Immature natural killer cell (primary cell): ENCODE data around the gene PUS7L. TPM values are rescaled to one million over a fixed set of nuclear protein-coding genes. Genes with fewer than 3 reads are reported as not detected.
"Not testable (repeated sequence)": the region's sequence is repeated elsewhere in the genome, so short reads cannot be mapped to it uniquely, and the experiment has no call there.

Experiments
- DNase-seq, 3 donors: peaks; one replicate each; pipeline ENCODE4 v3.0.0; 2022; ENCODE audit warnings: mixed read lengths in 1 of 3
- H3K27ac Mint-ChIP-seq, 6 donors: one replicate each; pipeline ENCODE4 v1.8.0; 2020; ENCODE audit warnings: mixed read lengths in 6 of 6, mild to moderate bottlenecking in 5 of 6, inconsistent platforms in 4 of 6, moderate library complexity in 3 of 6
- H3K27me3 Mint-ChIP-seq, 3 donors: one replicate each; pipeline ENCODE4 v1.8.0; 2020 to 2021; ENCODE audit warnings: low read depth in 3 of 3, mild to moderate bottlenecking in 3 of 3, mixed read lengths in 3 of 3, moderate library complexity in 3 of 3, inconsistent platforms in 1 of 3
- H3K36me3 Mint-ChIP-seq, 3 donors: one replicate each; pipeline ENCODE4 v1.8.0; 2020; ENCODE audit warnings: mixed read lengths in 3 of 3, inconsistent platforms in 2 of 3, mild to moderate bottlenecking in 2 of 3
- H3K4me1 Mint-ChIP-seq, 2 donors: one replicate each; pipeline ENCODE4 v1.8.0; 2020; ENCODE audit warnings: inconsistent platforms in 2 of 2, mild to moderate bottlenecking in 2 of 2, mixed read lengths in 2 of 2, moderate library complexity in 1 of 2
- H3K4me3 Mint-ChIP-seq, 5 donors: one replicate each; pipeline ENCODE4 v1.8.0; 2020; ENCODE audit warnings: mild to moderate bottlenecking in 5 of 5, mixed read lengths in 5 of 5, inconsistent platforms in 3 of 5, moderate library complexity in 3 of 5
- H3K9me3 Mint-ChIP-seq, 6 donors: one replicate each; pipeline ENCODE4 v1.8.0; 2020; ENCODE audit warnings: mild to moderate bottlenecking in 6 of 6, mixed read lengths in 6 of 6, inconsistent platforms in 4 of 6, moderate library complexity in 3 of 6
- polyA plus RNA-seq, 3 donors: library from polyadenylated mRNA; unstranded; fragments of 300-500 nt; fragmentation: Illumina TruSeq; gene quantifications; one replicate each; pipeline ENCODE4 v1.2.3, GENCODE V29; 2021

The PUS7L gene
- polyA plus RNA-seq, 3 donors from 2014 or later: 13.5 to 42.1 (median 35.9) TPM

- no peaks in the 10 kb centered on the region for H3K9me3 Mint-ChIP-seq
- peaks cover 32 to 42% of the 10 kb centered on the region in 2 donors for H3K4me1 Mint-ChIP-seq
- DNase-seq: no peak
- no peak overlapping the region for H3K4me3 Mint-ChIP-seq
- H3K27ac Mint-ChIP-seq: no peak overlapping the region
- H3K27me3 Mint-ChIP-seq: no peaks in the 10 kb centered on the region
- peaks cover 6 to 23% (median 14%) of the 10 kb centered on the region in 3 donors for H3K36me3 Mint-ChIP-seq
Observed at GRCh38 chr12:43766291-43766690, 7.7 kb upstream of the PUS7L start.

DNA sequence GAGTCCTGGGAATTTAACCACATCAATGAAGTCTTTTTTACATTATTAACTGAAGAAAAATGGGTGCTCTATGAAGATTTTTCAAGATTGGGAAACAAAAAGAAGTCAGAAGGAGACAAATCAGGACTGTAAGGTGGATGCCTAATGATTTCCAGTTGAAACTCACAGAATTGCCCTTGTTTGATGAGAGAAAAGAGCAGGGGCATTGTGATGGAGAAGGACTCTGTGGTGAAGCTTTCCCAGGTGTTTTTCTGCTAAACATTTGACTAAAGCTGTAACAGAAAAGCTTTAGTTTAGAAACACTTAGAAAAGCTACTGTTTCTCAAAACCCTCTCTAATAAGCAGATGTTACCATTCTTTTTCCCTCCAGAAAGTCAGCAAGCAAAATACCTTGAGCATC, 5.9 kb upstream of the PUS7L start:
- Mint-ChIP-seq H3K27me3 (peaks cover 0 to 3% (median 0%) of the 10 kb centered on the region in 3 donors), H3K9me3 (no peaks in the 10 kb centered on the region), H3K4me1 (peaks cover 42 to 46% of the 10 kb centered on the region in 2 donors), H3K4me3 (no peak overlapping the region), H3K27ac (peak overlapping the region in 1 of 6 donors; percentile 7), H3K36me3 (peaks cover 0 to 8% (median under 1%) of the 10 kb centered on the region in 3 donors)
- no peak for DNase-seq

GRCh38 chr12:43763769-43764168, 5.2 kb upstream of the PUS7L start:
- H3K4me1 Mint-ChIP-seq: peaks cover 49 to 53% of the 10 kb centered on the region in 2 donors
- H3K4me3 Mint-ChIP-seq: no peak overlapping the region
- peaks cover 0 to 6% (median 0%) of the 10 kb centered on the region in 3 donors for H3K36me3 Mint-ChIP-seq
- peak overlapping the region in 3 of 6 donors; percentile 4 to 66 (median 65) for H3K27ac Mint-ChIP-seq
- no peak for DNase-seq
- no peaks in the 10 kb centered on the region for H3K9me3 Mint-ChIP-seq
- H3K27me3 Mint-ChIP-seq: peaks cover 5 to 9% (median 6%) of the 10 kb centered on the region in 3 donors

GRCh38 chr12:43762596-43762995, 4.0 kb upstream of the PUS7L start:
- Mint-ChIP-seq H3K36me3 (no peaks in the 10 kb centered on the region), H3K4me3 (peak overlapping the region in 2 of 5 donors; percentile 4 to 59), H3K4me1 (peaks cover 59 to 64% of the 10 kb centered on the region in 2 donors), H3K27me3 (peaks cover 7 to 18% (median 13%) of the 10 kb centered on the region in 3 donors), H3K27ac (peak overlapping the region in 3 of 6 donors; percentile 23 to 46 (median 39)), H3K9me3 (no peaks in the 10 kb centered on the region)
- no peak for DNase-seq

GRCh38 chr12:43761500-43761899, 2.9 kb upstream of the PUS7L start:
- peaks cover 7 to 20% (median 13%) of the 10 kb centered on the region in 3 donors for H3K27me3 Mint-ChIP-seq
- peak overlapping the region; percentile 33 to 70 (median 64) for H3K27ac Mint-ChIP-seq
- H3K4me1 Mint-ChIP-seq: peaks cover 65 to 70% of the 10 kb centered on the region in 2 donors
- no peaks in the 10 kb centered on the region for H3K9me3 Mint-ChIP-seq
- H3K4me3 Mint-ChIP-seq: peak overlapping the region; percentile 46 to 98 (median 59)
- H3K36me3 Mint-ChIP-seq: no peaks in the 10 kb centered on the region
- DNase-seq: no peak

- peak overlapping the region; percentile 98 to 100 (median 100) for H3K27ac Mint-ChIP-seq
- peaks cover 7 to 20% (median 13%) of the 10 kb centered on the region in 3 donors for H3K27me3 Mint-ChIP-seq
- peak overlapping the region; percentile 96 to 98 (median 98) for H3K4me3 Mint-ChIP-seq
- H3K36me3 Mint-ChIP-seq: no peaks in the 10 kb centered on the region
- DNase-seq: no peak
- H3K9me3 Mint-ChIP-seq: no peaks in the 10 kb centered on the region
- H3K4me1 Mint-ChIP-seq: peaks cover 72 to 75% of the 10 kb centered on the region in 2 donors
Observed at GRCh38 chr12:43760396-43760795, 1.8 kb upstream of the PUS7L start.

DNA sequence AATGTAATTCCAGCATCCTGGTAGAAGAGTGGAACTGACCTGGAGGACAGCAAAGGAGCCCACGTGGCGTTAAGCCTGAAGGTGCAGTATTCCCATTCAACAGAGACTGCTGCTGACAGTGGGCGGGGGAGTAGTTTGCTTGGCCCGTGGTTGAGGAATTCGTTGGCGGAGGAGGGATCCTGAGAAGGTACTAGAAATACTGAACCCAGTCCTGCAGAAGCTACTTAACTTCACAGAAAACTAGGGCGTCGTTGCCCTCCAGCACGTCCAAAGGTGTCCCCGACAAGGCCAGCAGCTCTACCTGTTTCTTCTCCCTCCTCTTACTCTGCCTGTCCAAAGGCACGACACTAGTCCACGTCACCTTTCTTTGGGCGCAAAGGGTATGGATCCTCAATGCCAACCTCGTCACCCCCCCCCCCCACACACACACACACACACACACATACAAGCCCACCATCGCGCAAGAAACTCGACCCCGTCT, 303 bp downstream of the PUS7L start:
- peaks cover 7 to 20% (median 13%) of the 10 kb centered on the region in 3 donors for H3K27me3 Mint-ChIP-seq
- no peak for DNase-seq
- H3K36me3 Mint-ChIP-seq: peaks cover 10 to 19% (median 14%) of the 10 kb centered on the region in 3 donors
- peak overlapping the region; percentile 96 to 98 (median 98) for H3K4me3 Mint-ChIP-seq
- no peaks in the 10 kb centered on the region for H3K9me3 Mint-ChIP-seq
- H3K27ac Mint-ChIP-seq: peak overlapping the region; percentile 98 to 100 (median 100)
- peaks cover 64 to 90% of the 10 kb centered on the region in 2 donors for H3K4me1 Mint-ChIP-seq

GRCh38 chr12:43754015-43754414, 4.6 kb downstream of the PUS7L start:
- Mint-ChIP-seq H3K4me1 (peaks cover 27 to 69% of the 10 kb centered on the region in 2 donors), H3K4me3 (no peak overlapping the region), H3K27ac (no peak overlapping the region), H3K27me3 (peaks cover 3 to 13% (median 9%) of the 10 kb centered on the region in 3 donors), H3K9me3 (peaks cover 0 to 2% (median 0%) of the 10 kb centered on the region in 6 donors), H3K36me3 (peaks cover 19 to 36% (median 25%) of the 10 kb centered on the region in 3 donors)
- DNase-seq: no peak

GRCh38 chr12:43751360-43751759, 7.2 kb downstream of the PUS7L start:
- not testable (repeated sequence) for DNase-seq, H3K4me3 Mint-ChIP-seq, H3K27me3 Mint-ChIP-seq, H3K27ac Mint-ChIP-seq, H3K9me3 Mint-ChIP-seq
- Mint-ChIP-seq H3K4me1 (peaks cover 6 to 48% of the 10 kb centered on the region in 2 donors), H3K36me3 (peaks cover 25 to 40% (median 25%) of the 10 kb centered on the region in 3 donors)

DNA sequence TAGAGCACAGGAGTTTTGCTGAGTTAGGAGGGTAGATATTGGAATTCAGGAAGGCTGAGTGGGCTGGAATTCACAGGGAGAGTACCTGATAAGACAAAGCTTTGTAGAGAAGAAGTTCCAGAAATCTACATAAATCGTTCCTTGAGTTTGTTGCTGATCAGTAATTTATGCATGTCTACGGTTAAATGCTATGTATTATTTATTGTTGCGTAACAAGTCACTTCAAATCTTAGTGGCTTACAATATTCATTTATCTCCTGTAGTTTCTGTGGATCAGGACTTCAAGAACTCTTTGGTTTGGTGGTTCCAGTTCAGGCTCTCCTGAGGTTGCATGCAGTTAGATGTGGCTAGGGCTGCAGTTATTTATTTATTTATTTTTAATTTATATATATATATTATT, 7.8 kb downstream of the PUS7L start:
- Mint-ChIP-seq H3K27me3 (no peaks in the 10 kb centered on the region), H3K4me3 (no peak overlapping the region), H3K36me3 (peaks cover 25 to 45% (median 28%) of the 10 kb centered on the region in 3 donors), H3K27ac (no peak overlapping the region), H3K4me1 (peaks cover 5 to 44% of the 10 kb centered on the region in 2 donors), H3K9me3 (peaks cover 0 to 2% (median 0%) of the 10 kb centered on the region in 6 donors)
- no peak for DNase-seq

DNA sequence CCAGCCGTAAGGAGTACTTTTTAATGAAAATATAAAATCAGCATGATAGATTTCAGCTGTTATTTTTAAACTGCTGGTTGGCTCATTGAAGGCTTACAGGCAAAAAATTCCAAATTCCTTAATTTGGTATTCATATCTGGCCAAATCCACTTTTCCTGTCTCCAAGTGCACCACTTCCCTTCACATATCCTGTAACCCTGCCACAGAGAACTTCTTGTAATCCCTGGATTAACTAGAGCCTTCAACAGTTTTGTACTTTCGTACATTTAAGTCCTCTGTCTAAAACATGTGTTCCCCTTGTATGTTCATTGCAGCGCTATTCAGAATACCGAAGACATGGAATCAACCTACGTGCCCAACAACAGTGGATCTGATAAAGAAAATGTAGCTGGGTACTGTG, 9.6 kb downstream of the PUS7L start:
- no peak for DNase-seq
- peaks cover 31 to 50% (median 34%) of the 10 kb centered on the region in 3 donors for H3K36me3 Mint-ChIP-seq
- peaks cover 0 to 2% (median 0%) of the 10 kb centered on the region in 6 donors for H3K9me3 Mint-ChIP-seq
- no peak overlapping the region for H3K4me3 Mint-ChIP-seq
- H3K27me3 Mint-ChIP-seq: no peaks in the 10 kb centered on the region
- H3K27ac Mint-ChIP-seq: peak overlapping the region in 1 of 6 donors; percentile 19
- H3K4me1 Mint-ChIP-seq: peaks cover 5 to 26% of the 10 kb centered on the region in 2 donors

GRCh38 chr12:43744826-43745225, 13.8 kb downstream of the PUS7L start:
- Mint-ChIP-seq H3K4me3 (no peak overlapping the region), H3K27me3 (no peaks in the 10 kb centered on the region), H3K27ac (no peak overlapping the region), H3K36me3 (peaks cover 25 to 55% (median 49%) of the 10 kb centered on the region in 3 donors), H3K9me3 (no peaks in the 10 kb centered on the region), H3K4me1 (no peaks in the 10 kb centered on the region)
- DNase-seq: no peak

- H3K27me3 Mint-ChIP-seq: no peaks in the 10 kb centered on the region
- no peak overlapping the region for H3K4me3 Mint-ChIP-seq
- peaks cover 33 to 63% (median 58%) of the 10 kb centered on the region in 3 donors for H3K36me3 Mint-ChIP-seq
- no peaks in the 10 kb centered on the region for H3K4me1 Mint-ChIP-seq
- no peak for DNase-seq
- H3K27ac Mint-ChIP-seq: no peak overlapping the region
- H3K9me3 Mint-ChIP-seq: no peaks in the 10 kb centered on the region
Observed at GRCh38 chr12:43742106-43742505, 16.5 kb downstream of the PUS7L start.

GRCh38 chr12:43740511-43741100, 18.0 kb downstream of the PUS7L start:
- Mint-ChIP-seq H3K9me3 (no peaks in the 10 kb centered on the region), H3K36me3 (peaks cover 44 to 67% (median 61%) of the 10 kb centered on the region in 3 donors)

More at GRCh38 chr12:43740511-43741100, 18.0 kb downstream of the PUS7L start:
- Mint-ChIP-seq H3K4me3 (no peak overlapping the region), H3K27ac (no peak overlapping the region), H3K27me3 (no peaks in the 10 kb centered on the region), H3K4me1 (no peaks in the 10 kb centered on the region)
- no peak for DNase-seq
